BJ (cell line): Measurements from ENCODE around the gene CMC4. TPM values are rescaled to one million over a fixed set of nuclear protein-coding genes. Genes with fewer than 3 reads are reported as not detected.

Experiments used
- CTCF ChIA-PET: fragments of 350-600 bp; formaldehyde crosslinking; extraction: SDS; loops from one replicate; lab custom pipeline; 2021; ENCODE audit warnings: antibody characterized with exemption, inconsistent platforms; lab: Yijun Ruan, JAX
- POLR2A ChIA-PET: fragments of 300-600 bp; sonication (Branson Sonifier 250); formaldehyde crosslinking; extraction: SDS; loops from one replicate; lab custom pipeline; 2021; ENCODE audit warnings: antibody characterized with exemption; lab: Charles Lee
- DNase-seq: peaks from one replicate; pipeline ENCODE4 v3.0.0-alpha.2; 2011; ENCODE audit warnings: low read depth
- H3K27me3 ChIP-seq: 2 replicates; pipeline ENCODE4 v1.6.0; 2011; ENCODE audit warnings: low read length; ENCODE audit not compliant: control insufficient read depth, insufficient read depth
- H3K36me3 ChIP-seq: 2 replicates; pipeline ENCODE4 v1.5.1; 2011; ENCODE audit warnings: low read length; ENCODE audit not compliant: control insufficient read depth, insufficient read depth
- H3K4me3 ChIP-seq: 2 replicates; pipeline ENCODE4 v1.5.1; 2011; ENCODE audit warnings: low read depth, mild to moderate bottlenecking, control low read depth, low read length
- CTCF ChIP-seq: IDR thresholded peaks from 2 replicates; pipeline ENCODE4 v1.5.1; 2011; ENCODE audit warnings: low read depth, mild to moderate bottlenecking, control low read depth, inconsistent platforms, low read length, moderate library complexity; ENCODE audit not compliant: insufficient read depth
- polyA plus RNA-seq: library from polyadenylated mRNA; depleted of rRNA; stranded (reverse); fragments of >200 nt; gene quantifications from 2 replicates; pipeline ENCODE4 v1.2.3, GENCODE V29; 2011

Gene CMC4
- polyA plus RNA-seq, 1 experiment: 10.0 TPM

- no peak overlapping the region for H3K4me3 ChIP-seq
- no peak for TF ChIP-seq CTCF
- POLR2A ChIA-PET: no interaction called here
- no peak for DNase-seq
- no peaks in the 10 kb centered on the region for H3K27me3 ChIP-seq
- no peaks in the 10 kb centered on the region for H3K36me3 ChIP-seq
- CTCF ChIA-PET: interaction anchor here (1.3 kb wide), 1 partner anchor 11 kb away, joined by 4 read pairs; no protein-coding TSS in a partner anchor
These were observed 35.0 kb upstream of the CMC4 start for GRCh38 chrX:155105919-155106318.

- CTCF ChIA-PET: interaction anchor here (0.7 to 1.8 kb wide), 8 partner anchors 9 to 125 kb away, joined by 3 to 5 read pairs (median 4); partner anchors contain the start of gene BRCC3
- TF ChIP-seq CTCF: peak; percentile 61
- no peaks in the 10 kb centered on the region for H3K36me3 ChIP-seq
- POLR2A ChIA-PET: no interaction called here
- no peak overlapping the region for H3K4me3 ChIP-seq
- H3K27me3 ChIP-seq: no peaks in the 10 kb centered on the region
- no peak for DNase-seq
These were observed 23.6 kb upstream of the CMC4 start for GRCh38 chrX:155094468-155095061.

- ChIA-PET POLR2A (no interaction called here), CTCF (interaction anchor here (0.7 to 1.7 kb wide), 4 partner anchors 23 to 169 kb away, joined by 3 to 7 read pairs (median 4); no protein-coding TSS in a partner anchor)
- Histone ChIP-seq H3K27me3 (no peaks in the 10 kb centered on the region), H3K36me3 (no peaks in the 10 kb centered on the region; the same call in none of the 2 replicates), H3K4me3 (no peak overlapping the region)
- TF ChIP-seq CTCF: no peak
- DNase-seq: no peak
These were observed 16.2 kb upstream of the CMC4 start for GRCh38 chrX:155086961-155087735.

GRCh38 chrX:155086202-155086840 is 15.4 kb upstream of the CMC4 start:
- ChIA-PET POLR2A (no interaction called here), CTCF (interaction anchor here (0.6 to 1.7 kb wide), 5 partner anchors 22 to 169 kb away, joined by 3 to 7 read pairs (median 4); no protein-coding TSS in a partner anchor)
- no peak for DNase-seq
- no peaks in the 10 kb centered on the region for H3K27me3 ChIP-seq
- no peaks in the 10 kb centered on the region; the same call in none of the 2 replicates for H3K36me3 ChIP-seq
- peak; percentile 51 for TF ChIP-seq CTCF
- H3K4me3 ChIP-seq: no peak overlapping the region
